Testis (tissue), 3 donors: ENCODE results near the gene TM4SF5. TPM values are rescaled to one million over a fixed set of nuclear protein-coding genes. Genes with fewer than 3 reads are reported as not detected.
A peak's percentile ranks its signal among the peaks of the same experiment; 100 is the strongest.

Experiments
- DNase-seq: peaks from one replicate; pipeline ENCODE4 v3.0.0-alpha.2; 2019
- H3K27ac ChIP-seq, 2 donors: fragments of 200-600 bp; sonication (generic); one replicate each; pipeline ENCODE4 v1.5.1; 2019
- H3K27me3 ChIP-seq: fragments of 200-600 bp; sonication (generic); one replicate; pipeline ENCODE4 v1.5.1; 2019
- H3K36me3 ChIP-seq: fragments of 200-600 bp; sonication (generic); one replicate; pipeline ENCODE4 v1.5.1; 2017; ENCODE audit warnings: low read depth; ENCODE audit errors: missing control alignments
- H3K4me1 ChIP-seq: fragments of 200-600 bp; sonication (generic); one replicate; pipeline ENCODE4 v1.5.1; 2019
- H3K4me3 ChIP-seq, 2 donors: fragments of 200-600 bp; sonication (generic); one replicate each; pipeline ENCODE4 v1.5.1; 2017 to 2019
- H3K9me3 ChIP-seq: fragments of 200-600 bp; sonication (generic); one replicate; pipeline ENCODE4 v1.5.1; 2017
- CTCF ChIP-seq, 3 experiments: fragments of 450-650 bp in 2 of 3; fragments of 200-600 bp in 1 of 3; sonication (generic) in 1 of 3; IDR thresholded peaks; one replicate each; pipeline ENCODE4 v1.5.1; 2016 to 2019; ENCODE audit warnings: antibody characterized with exemption in 3 of 3, mild to moderate bottlenecking in 2 of 3, moderate library complexity in 1 of 3
- POLR2A ChIP-seq: fragments of 450-650 bp; IDR thresholded peaks from one replicate; pipeline ENCODE4 v1.6.1; 2017; ENCODE audit warnings: antibody characterized with exemption, mild to moderate bottlenecking, moderate library complexity
- WGBS, 2 donors: methylation state at CpG; one replicate each; pipeline ENCODE4 v1.1.5; 2018; 5-methylcytosine and 5-hydroxymethylcytosine counted together
- intact Hi-C: fragments of 100-400 bp; cut with DNase I; formaldehyde crosslinking; loops from one replicate; pipeline ENCODE4 v1.15.1; 2023; ENCODE audit warnings: low total_unique reads
- polyA plus RNA-seq: library from polyadenylated mRNA; stranded (reverse); fragments of 350-450 nt; fragmentation: Illumina TruSeq; extraction: RNeasy Lipid Tissue Mini Kit (QIAGEN cat#74804); gene quantifications from one replicate; pipeline ENCODE4 v1.2.3, GENCODE V29; 2014; ENCODE audit warnings: low read depth, low replicate concordance; ENCODE audit not compliant: insufficient read depth
- total RNA-seq, 2 donors: library from RNA; depleted of rRNA; stranded (reverse); fragments of >200 nt; gene quantifications; one replicate each; pipeline ENCODE4 v1.2.3, GENCODE V29; 2016

TM4SF5 gene
- total and polyA plus RNA-seq, 3 donors from 2014 or later: 1.5 TPM; not detected in 2

GRCh38 chr17:4744999-4745969, 26.4 kb upstream of the TM4SF5 start:
- DNase-seq: no peak
- Histone ChIP-seq H3K9me3 (no peaks in the 10 kb centered on the region), H3K4me1 (no peaks in the 10 kb centered on the region), H3K27ac (no peak overlapping the region), H3K27me3 (no peaks in the 10 kb centered on the region), H3K36me3 (no peaks in the 10 kb centered on the region), H3K4me3 (peak overlapping the region in 1 of 2 donors; percentile 43)
- intact Hi-C loops: no loop called here
- 20 to 23% methylated on average over 32 to 48 of the region's 51 CpGs for WGBS, 2 donors
- TF ChIP-seq POLR2A (no peak), CTCF (IDR thresholded peaks at IDR 0.05) (no peak)

GRCh38 chr17:4747847-4748246, 23.8 kb upstream of the TM4SF5 start:
- Histone ChIP-seq H3K4me1 (no peaks in the 10 kb centered on the region), H3K9me3 (no peaks in the 10 kb centered on the region), H3K27ac (no peak overlapping the region), H3K27me3 (no peaks in the 10 kb centered on the region), H3K36me3 (no peaks in the 10 kb centered on the region), H3K4me3 (no peak overlapping the region)
- DNase-seq: no peak
- intact Hi-C loops: no loop called here
- TF ChIP-seq CTCF (IDR thresholded peaks at IDR 0.05) (no peak), POLR2A (no peak)
- 68 to 71% methylated on average over 5 of the region's 5 CpGs for WGBS, 2 donors

GRCh38 chr17:4748686-4749085, 23.0 kb upstream of the TM4SF5 start:
- Histone ChIP-seq H3K36me3 (no peaks in the 10 kb centered on the region), H3K27ac (no peak overlapping the region), H3K4me1 (no peaks in the 10 kb centered on the region), H3K4me3 (no peak overlapping the region), H3K27me3 (no peaks in the 10 kb centered on the region), H3K9me3 (no peaks in the 10 kb centered on the region)
- no peak for DNase-seq
- no peak for TF ChIP-seq POLR2A
- TF ChIP-seq CTCF (IDR thresholded peaks at IDR 0.05): no peak
- WGBS, 2 donors: 61 to 63% methylated on average over 4 of the region's 4 CpGs
- intact Hi-C loops: no loop called here

GRCh38 chr17:4750606-4751005, 21.1 kb upstream of the TM4SF5 start:
- Histone ChIP-seq H3K9me3 (no peaks in the 10 kb centered on the region), H3K27me3 (no peaks in the 10 kb centered on the region), H3K36me3 (no peaks in the 10 kb centered on the region), H3K27ac (no peak overlapping the region), H3K4me3 (no peak overlapping the region), H3K4me1 (no peaks in the 10 kb centered on the region)
- intact Hi-C loops: no loop called here
- DNase-seq: no peak
- TF ChIP-seq CTCF (IDR thresholded peaks at IDR 0.05): no peak
- no peak for TF ChIP-seq POLR2A
- WGBS, 2 donors: 53 to 68% methylated on average over 3 of the region's 3 CpGs
